ENCODE results near the gene DCAKD. TPM values are rescaled to one million over a fixed set of nuclear protein-coding genes. Genes with fewer than 3 reads are reported as not detected.

DCAKD gene
- total RNA-seq, 1 experiment from 2014 or later, result 41.4 TPM

- DNase-seq (ENCODE audit: low read depth, low spot score), result no peak
- in situ Hi-C loops (cut with HindIII; ENCODE audit: low pct_unique_long_range_greater_than_20kb, low sequenced_read_pairs), result no loop called here
Observed at GRCh38 chr17:44989552-44990138, 61.8 kb downstream of the DCAKD start.

- in situ Hi-C loops (cut with HindIII; ENCODE audit: low pct_unique_long_range_greater_than_20kb, low sequenced_read_pairs), result no loop called here
- DNase-seq (ENCODE audit: low read depth, low spot score), result no peak
Observed at GRCh38 chr17:44988044-44988942, 63.1 kb downstream of the DCAKD start.

- in situ Hi-C loops (cut with HindIII; ENCODE audit: low pct_unique_long_range_greater_than_20kb, low sequenced_read_pairs), result no loop called here
- DNase-seq (ENCODE audit: low read depth, low spot score), result no peak
Observed at GRCh38 chr17:44983563-44983962, 67.9 kb downstream of the DCAKD start.

GRCh38 chr17:44982113-44982702, 69.2 kb downstream of the DCAKD start:
- in situ Hi-C loops (cut with HindIII; ENCODE audit: low pct_unique_long_range_greater_than_20kb, low sequenced_read_pairs), result no loop called here

GRCh38 chr17:44981221-44981968, 70.0 kb downstream of the DCAKD start:
- DNase-seq (ENCODE audit: low read depth, low spot score), result no peak
- in situ Hi-C loops (cut with HindIII; ENCODE audit: low pct_unique_long_range_greater_than_20kb, low sequenced_read_pairs), result no loop called here

More at GRCh38 chr17:44982113-44982702, 69.2 kb downstream of the DCAKD start:
- DNase-seq (ENCODE audit: low read depth, low spot score), result no peak

GRCh38 chr17:44979426-44979995, 71.9 kb downstream of the DCAKD start:
- in situ Hi-C loops (cut with HindIII; ENCODE audit: low pct_unique_long_range_greater_than_20kb, low sequenced_read_pairs), result no loop called here
- no peak for DNase-seq (ENCODE audit: low read depth, low spot score)

- in situ Hi-C loops (cut with HindIII; ENCODE audit: low pct_unique_long_range_greater_than_20kb, low sequenced_read_pairs), result no loop called here
- DNase-seq (ENCODE audit: low read depth, low spot score), result no peak
Observed at GRCh38 chr17:44978807-44979206, 72.6 kb downstream of the DCAKD start.

GRCh38 chr17:44977814-44978550, 73.5 kb downstream of the DCAKD start:
- no peak for DNase-seq (ENCODE audit: low read depth, low spot score)
- in situ Hi-C loops (cut with HindIII; ENCODE audit: low pct_unique_long_range_greater_than_20kb, low sequenced_read_pairs), result no loop called here

- in situ Hi-C loops (cut with HindIII; ENCODE audit: low pct_unique_long_range_greater_than_20kb, low sequenced_read_pairs), result no loop called here
- no peak for DNase-seq (ENCODE audit: low read depth, low spot score)
Observed at GRCh38 chr17:44977065-44977464, 74.4 kb downstream of the DCAKD start.

GRCh38 chr17:44976206-44976605, 75.2 kb downstream of the DCAKD start:
- in situ Hi-C loops (cut with HindIII; ENCODE audit: low pct_unique_long_range_greater_than_20kb, low sequenced_read_pairs), result no loop called here

More at GRCh38 chr17:44976206-44976605, 75.2 kb downstream of the DCAKD start:
- no peak for DNase-seq (ENCODE audit: low read depth, low spot score)

Small RNA genes within 50 kb of the gene (small RNA-seq; reads per million reads assigned to genes)
- 0 reads per million in 2 experiments for gene AC015936.2
- 0 reads per million in 2 experiments for gene RF00019

Other genes starting within 250 kb of the DCAKD start
- 20.9 and 21.1 TPM in 2 replicates for gene GJC1, start 221.3 kb downstream of the DCAKD start, total RNA-seq (2014; rRNA removed; shearing (Covaris generic))
- gene HIGD1B, start 203.7 kb downstream of the DCAKD start, total RNA-seq (2014; rRNA removed; shearing (Covaris generic)), result not detected in 2 replicates
- 117 and 118 TPM in 2 replicates for gene EFTUD2, start 152.2 kb downstream of the DCAKD start, total RNA-seq (2014; rRNA removed; shearing (Covaris generic))
- not detected in 2 replicates for gene GFAP, start 136.1 kb downstream of the DCAKD start, total RNA-seq (2014; rRNA removed; shearing (Covaris generic))
- gene KIF18B, start 103.9 kb downstream of the DCAKD start, total RNA-seq (2014; rRNA removed; shearing (Covaris generic)), result 2.0 and 2.5 TPM in 2 replicates
- gene C1QL1, start 83.3 kb downstream of the DCAKD start, total RNA-seq (2014; rRNA removed; shearing (Covaris generic)), result 3.8 and 5.0 TPM in 2 replicates
- 71.5 and 78.0 TPM in 2 replicates for gene NMT1, start 9.7 kb upstream of the DCAKD start, total RNA-seq (2014; rRNA removed; shearing (Covaris generic))
- gene PLCD3, start 80.9 kb upstream of the DCAKD start, total RNA-seq (2014; rRNA removed; shearing (Covaris generic)), result 4.0 and 9.8 TPM in 2 replicates
- 1.7 and 3.3 TPM in 2 replicates for gene ACBD4, start 84.1 kb upstream of the DCAKD start, total RNA-seq (2014; rRNA removed; shearing (Covaris generic))
- gene HEXIM1, start 96.8 kb upstream of the DCAKD start, total RNA-seq (2014; rRNA removed; shearing (Covaris generic)), result 10.6 and 14.4 TPM in 2 replicates
- 14.0 and 14.2 TPM in 2 replicates for gene HEXIM2, start 110.2 kb upstream of the DCAKD start, total RNA-seq (2014; rRNA removed; shearing (Covaris generic))
- gene FMNL1, start 170.3 kb upstream of the DCAKD start, total RNA-seq (2014; rRNA removed; shearing (Covaris generic)), result 0.21 and 0.63 TPM in 2 replicates
- gene SPATA32, start 210.5 kb upstream of the DCAKD start, total RNA-seq (2014; rRNA removed; shearing (Covaris generic)), result not detected in 2 replicates

Measured in SK-MEL-5 (cell line).